BLaER1 treated with 17β-estradiol and CSF1 and Interleukin-3, amounts not matched to agents 10 nM and 100 nM (cell line): ENCODE results near the gene LMOD1.
"Not testable (repeated sequence)": the region's sequence is repeated elsewhere in the genome, so short reads cannot be mapped to it uniquely, and the experiment has no call there.

Experiments
- H3K27ac ChIP-seq, 11 experiments: shearing (Covaris generic); formaldehyde crosslinking; 2 replicates each; pipeline ENCODE4 v1.8.1; 2022
- H3K27me3 ChIP-seq, 11 experiments: shearing (Covaris generic); formaldehyde crosslinking; 2 replicates each; pipeline ENCODE4 v1.8.1; 2022
- H3K36me3 ChIP-seq, 11 experiments: shearing (Covaris generic); formaldehyde crosslinking; 2 replicates each; pipeline ENCODE4 v1.8.1; 2022
- H3K4me1 ChIP-seq, 10 experiments: shearing (Covaris generic); formaldehyde crosslinking; 2 replicates each; pipeline ENCODE4 v1.8.1; 2022
- H3K4me2 ChIP-seq, 11 experiments: shearing (Covaris generic); formaldehyde crosslinking; 2 replicates each; pipeline ENCODE4 v1.8.1; 2022
- H3K4me3 ChIP-seq, 10 experiments: shearing (Covaris generic); formaldehyde crosslinking; 2 replicates each; pipeline ENCODE4 v1.8.1; 2022
- H3K9ac ChIP-seq, 11 experiments: shearing (Covaris generic); formaldehyde crosslinking; 2 replicates each; pipeline ENCODE4 v1.8.1; 2022
- H3K9me3 ChIP-seq, 11 experiments: shearing (Covaris generic); formaldehyde crosslinking; replicated peaks in 1 of 11; 2 replicates each; pipeline ENCODE4 v1.8.1; 2022
- H4K20me1 ChIP-seq, 11 experiments: shearing (Covaris generic); formaldehyde crosslinking; 2 replicates each; pipeline ENCODE4 v1.8.1; 2022
- Cebpa-rat ChIP-seq, 11 experiments: shearing (Covaris generic); IDR thresholded peaks; 2 replicates each; pipeline ENCODE4 v1.8.1; 2022

LMOD1 gene

DNA sequence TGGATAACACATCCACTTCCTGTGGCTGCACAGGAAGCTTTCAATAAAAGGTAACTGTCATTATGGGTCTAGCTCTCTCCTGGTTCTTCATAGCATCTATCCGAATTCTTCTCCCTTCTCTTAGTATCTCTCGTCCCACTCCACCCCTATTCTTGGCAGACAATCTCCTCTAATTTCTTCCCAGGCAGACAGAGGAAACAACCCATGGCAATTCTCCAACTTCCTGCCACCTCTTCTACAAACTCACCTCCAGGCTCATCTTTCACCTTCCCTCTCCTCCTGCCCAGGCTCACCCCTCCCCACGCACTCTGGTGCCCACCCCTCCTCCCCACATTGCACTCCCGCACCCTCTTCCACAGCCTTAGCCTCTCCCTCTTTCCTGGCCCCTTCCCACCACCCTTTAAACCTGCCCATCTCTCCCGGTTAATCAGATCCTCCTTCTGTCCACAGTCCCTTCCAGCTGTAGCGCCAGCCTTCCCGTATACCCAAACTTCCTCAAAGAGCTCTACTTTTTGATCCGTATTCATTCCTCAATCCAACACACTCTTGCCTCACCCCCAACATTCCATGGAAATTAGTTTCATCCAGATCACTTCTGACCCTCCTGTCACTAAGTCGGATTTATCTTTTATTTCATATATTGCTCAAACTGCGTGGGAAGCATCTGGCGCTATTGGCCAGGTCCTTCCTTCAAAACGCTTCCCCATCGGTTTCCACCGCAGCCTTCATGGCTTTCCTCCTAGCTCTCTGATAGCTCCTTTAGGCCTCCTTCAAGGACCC, 31.7 kb downstream of the LMOD1 start:
- H3K9ac ChIP-seq = no peak overlapping the region
- no peak overlapping the region for H3K27ac ChIP-seq
- no peak overlapping the region for H3K4me2 ChIP-seq
- H3K4me3 ChIP-seq = no peak overlapping the region
- no peaks in the 10 kb centered on the region for H3K9me3 ChIP-seq
- no peaks in the 10 kb centered on the region for H3K36me3 ChIP-seq
- H3K4me1 ChIP-seq = peaks cover 0 to 11% (median 2%) of the 10 kb centered on the region in 10 experiments; a peak in 4 of 20 replicates
- H3K27me3 ChIP-seq = no peaks in the 10 kb centered on the region
- no peak for TF ChIP-seq Cebpa-rat (IDR thresholded peaks at IDR 0.05)
- H4K20me1 ChIP-seq = no peaks in the 10 kb centered on the region

GRCh38 chr1:201912832-201913231, 33.5 kb downstream of the LMOD1 start:
- Histone ChIP-seq H4K20me1 (no peaks in the 10 kb centered on the region), H3K27ac (no peak overlapping the region), H3K4me2 (no peak overlapping the region)

DNA sequence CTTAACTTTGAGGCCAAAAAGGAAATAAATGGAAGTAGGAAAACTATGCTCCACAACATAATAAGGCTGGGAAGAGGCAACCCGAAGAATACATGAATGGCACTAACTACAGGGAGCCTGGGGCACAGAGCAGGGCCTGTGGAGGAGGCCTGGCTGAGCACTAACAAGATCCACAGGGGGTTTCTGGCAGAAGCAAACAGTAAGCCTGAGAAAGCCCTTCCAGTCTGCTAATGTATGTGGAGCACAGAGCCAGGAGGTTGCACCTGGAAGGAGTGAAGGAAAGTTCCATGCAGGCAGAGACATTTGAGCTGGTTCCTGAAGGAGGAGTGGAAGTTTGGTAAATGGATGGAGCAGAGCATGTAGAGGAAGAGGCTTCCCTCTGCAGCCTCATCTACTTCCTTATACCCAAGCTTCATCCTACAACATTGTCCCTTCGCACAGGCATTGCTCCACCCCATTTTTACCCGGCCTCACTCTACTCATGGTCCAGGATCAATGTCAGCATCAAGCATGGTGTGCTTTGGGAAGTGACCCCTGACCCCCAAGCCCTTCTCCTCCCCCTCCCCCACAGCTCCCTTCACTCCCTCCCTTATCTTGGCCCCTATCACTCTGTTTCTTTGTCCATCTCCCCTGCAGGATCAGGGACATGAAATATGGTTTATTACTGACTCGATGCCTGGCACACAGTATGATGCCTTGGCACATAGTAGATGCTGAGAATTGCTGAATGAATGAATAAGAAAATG, 34.3 kb downstream of the LMOD1 start:
- Histone ChIP-seq H3K4me2 (no peak overlapping the region), H3K27me3 (no peaks in the 10 kb centered on the region), H3K27ac (no peak overlapping the region), H3K9me3 (no peaks in the 10 kb centered on the region), H3K36me3 (no peaks in the 10 kb centered on the region), H3K4me3 (no peak overlapping the region), H3K9ac (no peak overlapping the region), H4K20me1 (no peaks in the 10 kb centered on the region), H3K4me1 (peaks cover 0 to 3% (median 0%) of the 10 kb centered on the region in 10 experiments; a peak in 1 of 20 replicates)
- no peak for TF ChIP-seq Cebpa-rat (IDR thresholded peaks at IDR 0.05)

More at GRCh38 chr1:201912832-201913231, 33.5 kb downstream of the LMOD1 start:
- Histone ChIP-seq H3K4me1 (peaks cover 0 to 3% (median 0%) of the 10 kb centered on the region in 10 experiments; a peak in 1 of 20 replicates), H3K27me3 (no peaks in the 10 kb centered on the region), H3K9ac (no peak overlapping the region), H3K9me3 (no peaks in the 10 kb centered on the region), H3K4me3 (no peak overlapping the region), H3K36me3 (no peaks in the 10 kb centered on the region)
- TF ChIP-seq Cebpa-rat (IDR thresholded peaks at IDR 0.05) = no peak

- H3K4me3 ChIP-seq = no peak overlapping the region
- H3K27ac ChIP-seq = no peak overlapping the region
- no peaks in the 10 kb centered on the region; a peak in 1 of 22 replicates for H4K20me1 ChIP-seq
- TF ChIP-seq Cebpa-rat (IDR thresholded peaks at IDR 0.05) = no peak
- no peaks in the 10 kb centered on the region for H3K27me3 ChIP-seq
- H3K4me2 ChIP-seq = no peak overlapping the region
- no peaks in the 10 kb centered on the region for H3K9me3 ChIP-seq
- H3K36me3 ChIP-seq = no peaks in the 10 kb centered on the region
- H3K9ac ChIP-seq = no peak overlapping the region
- peaks cover 0 to 17% (median 13%) of the 10 kb centered on the region in 10 experiments; a peak in 13 of 20 replicates for H3K4me1 ChIP-seq
Measured at GRCh38 chr1:201907621-201908020, 38.7 kb downstream of the LMOD1 start.

DNA sequence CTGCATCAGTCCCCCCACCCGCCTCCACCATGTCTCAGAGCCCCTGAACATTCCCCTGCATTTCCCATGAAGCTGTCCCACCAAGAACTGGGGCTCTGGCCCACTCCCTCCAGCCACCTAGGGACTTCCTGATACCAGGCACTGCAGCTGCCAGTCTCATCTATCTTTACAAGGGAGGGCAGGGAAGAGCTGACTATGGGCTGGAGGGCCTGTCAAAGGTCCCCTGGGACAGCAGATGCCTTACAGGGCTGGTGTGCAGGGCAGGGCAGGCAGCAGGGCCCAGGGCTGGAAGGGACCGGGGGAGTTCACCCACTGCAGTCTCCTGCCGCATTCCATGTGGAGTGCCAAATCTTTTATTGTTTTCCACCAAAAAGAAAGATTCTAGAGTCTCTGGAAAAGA, 40.0 kb downstream of the LMOD1 start:
- H3K4me1 ChIP-seq = peaks cover 0 to 17% (median 13%) of the 10 kb centered on the region in 10 experiments; a peak in 13 of 20 replicates
- H3K27ac ChIP-seq = no peak overlapping the region
- H3K4me2 ChIP-seq = peak overlapping the region in 8 of 11 experiments; percentile 13 to 53 (median 38); a peak in 13 of 22 replicates
- no peak overlapping the region for H3K4me3 ChIP-seq
- H3K27me3 ChIP-seq = no peaks in the 10 kb centered on the region
- H3K9ac ChIP-seq = 0 out of 22 replicates have a peak overlapping the region, but pooled peaks of 1 of the 11 experiments have one; percentile 19
- no peaks in the 10 kb centered on the region; a peak in 1 of 22 replicates for H4K20me1 ChIP-seq
- TF ChIP-seq Cebpa-rat (IDR thresholded peaks at IDR 0.05) = no peak
- H3K36me3 ChIP-seq = no peaks in the 10 kb centered on the region
- no peaks in the 10 kb centered on the region for H3K9me3 ChIP-seq

GRCh38 chr1:201905234-201905890, 41.0 kb downstream of the LMOD1 start:
- TF ChIP-seq Cebpa-rat (IDR thresholded peaks at IDR 0.05) = no peak

DNA sequence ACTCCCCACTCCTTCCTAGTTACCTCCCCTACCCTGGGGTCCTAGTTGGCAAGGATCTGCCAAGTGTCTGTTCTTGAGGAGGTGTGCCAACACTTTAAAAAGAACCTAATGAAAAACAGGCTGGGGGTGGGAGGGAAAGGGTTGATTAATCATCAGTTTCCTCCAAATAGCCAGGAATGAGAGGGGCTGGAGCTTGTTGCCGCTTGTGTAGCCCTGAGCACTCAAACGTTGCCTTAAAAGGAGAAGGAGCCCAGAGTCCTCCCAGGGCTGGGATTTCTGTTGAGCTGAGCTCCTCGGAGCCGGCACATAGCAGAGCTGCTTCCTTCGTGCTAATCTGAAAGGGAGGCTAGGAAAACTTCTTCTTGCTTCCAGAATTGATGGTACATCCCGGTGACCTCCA, 41.8 kb downstream of the LMOD1 start:
- H3K9me3 ChIP-seq = no peaks in the 10 kb centered on the region
- no peaks in the 10 kb centered on the region; a peak in 1 of 22 replicates for H4K20me1 ChIP-seq
- no peak overlapping the region for H3K9ac ChIP-seq
- no peak for TF ChIP-seq Cebpa-rat (IDR thresholded peaks at IDR 0.05)
- no peaks in the 10 kb centered on the region for H3K27me3 ChIP-seq
- H3K4me1 ChIP-seq = peaks cover 0 to 17% (median 13%) of the 10 kb centered on the region in 10 experiments; a peak in 13 of 20 replicates
- no peak overlapping the region for H3K4me2 ChIP-seq
- H3K27ac ChIP-seq = no peak overlapping the region
- no peak overlapping the region for H3K4me3 ChIP-seq
- no peaks in the 10 kb centered on the region for H3K36me3 ChIP-seq

More at GRCh38 chr1:201905234-201905890, 41.0 kb downstream of the LMOD1 start:
- Histone ChIP-seq H3K9me3 (no peaks in the 10 kb centered on the region), H3K9ac (no peak overlapping the region), H3K4me3 (no peak overlapping the region), H3K4me2 (peak overlapping the region in 6 of 11 experiments; percentile 13 to 53 (median 43); a peak in 11 of 22 replicates), H3K27me3 (no peaks in the 10 kb centered on the region), H3K27ac (no peak overlapping the region), H3K36me3 (no peaks in the 10 kb centered on the region), H4K20me1 (no peaks in the 10 kb centered on the region; a peak in 1 of 22 replicates), H3K4me1 (peaks cover 0 to 17% (median 13%) of the 10 kb centered on the region in 10 experiments; a peak in 13 of 20 replicates)

DNA sequence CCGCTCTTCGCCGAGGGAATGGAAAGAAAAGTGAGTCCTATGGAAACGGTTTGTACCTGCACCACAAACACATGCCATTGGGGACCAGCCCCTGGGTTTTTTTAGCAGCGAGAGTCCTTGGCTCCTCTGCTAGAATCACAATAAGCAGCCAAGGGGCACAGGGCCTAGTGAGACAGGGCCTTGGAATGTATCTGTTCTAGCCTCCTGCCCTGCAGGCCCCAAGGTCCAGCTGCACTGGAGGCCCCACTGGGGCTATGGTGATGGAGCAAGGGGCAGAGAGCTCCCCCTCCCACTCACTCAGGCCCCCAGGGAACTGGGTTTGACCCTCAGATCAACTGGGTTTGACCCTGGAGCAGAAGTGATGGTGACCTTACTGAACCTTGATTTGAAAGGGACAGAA, 43.2 kb downstream of the LMOD1 start:
- H3K27ac ChIP-seq = no peak overlapping the region
- H4K20me1 ChIP-seq = no peaks in the 10 kb centered on the region; a peak in 1 of 22 replicates
- H3K9ac ChIP-seq = no peak overlapping the region
- H3K4me3 ChIP-seq = no peak overlapping the region
- no peaks in the 10 kb centered on the region for H3K9me3 ChIP-seq
- H3K4me1 ChIP-seq = peaks cover 0 to 17% (median 13%) of the 10 kb centered on the region in 10 experiments; a peak in 13 of 20 replicates
- H3K36me3 ChIP-seq = no peaks in the 10 kb centered on the region
- H3K4me2 ChIP-seq = no peak overlapping the region
- H3K27me3 ChIP-seq = no peaks in the 10 kb centered on the region
- no peak for TF ChIP-seq Cebpa-rat (IDR thresholded peaks at IDR 0.05)

DNA sequence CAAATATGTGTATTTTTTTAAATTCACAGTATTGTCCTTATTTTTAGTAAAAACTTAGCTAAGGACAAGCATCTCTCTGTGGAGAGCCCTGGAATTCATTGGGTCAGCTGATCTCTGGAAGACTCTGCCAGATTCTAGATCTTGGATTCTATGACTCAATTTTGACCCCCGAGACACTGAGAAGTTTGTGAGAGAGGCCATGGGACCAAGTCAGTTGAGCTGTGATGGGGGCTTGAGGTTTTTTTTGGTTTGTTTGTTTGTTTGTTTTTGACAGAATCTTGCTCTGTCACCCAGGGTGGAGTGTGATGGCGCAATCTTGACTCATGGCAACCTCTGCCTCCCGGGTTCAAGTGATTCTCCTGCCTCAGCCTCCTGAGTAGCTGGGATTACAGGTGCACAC, 44.1 kb downstream of the LMOD1 start:
- no peak for TF ChIP-seq Cebpa-rat (IDR thresholded peaks at IDR 0.05)
- no peaks in the 10 kb centered on the region for H3K27me3 ChIP-seq
- no peaks in the 10 kb centered on the region for H3K9me3 ChIP-seq
- H3K27ac ChIP-seq = no peak overlapping the region
- H3K36me3 ChIP-seq = no peaks in the 10 kb centered on the region
- no peak overlapping the region for H3K9ac ChIP-seq
- H4K20me1 ChIP-seq = no peaks in the 10 kb centered on the region; a peak in 1 of 22 replicates
- no peak overlapping the region for H3K4me2 ChIP-seq
- no peak overlapping the region for H3K4me3 ChIP-seq
- peaks cover 0 to 17% (median 13%) of the 10 kb centered on the region in 10 experiments; a peak in 13 of 20 replicates for H3K4me1 ChIP-seq

GRCh38 chr1:201901036-201901435, 45.3 kb downstream of the LMOD1 start:
- not testable (repeated sequence) for H3K9ac ChIP-seq, H4K20me1 ChIP-seq, H3K4me3 ChIP-seq, H3K27ac ChIP-seq, H3K36me3 ChIP-seq, H3K9me3 ChIP-seq, H3K27me3 ChIP-seq, H3K4me2 ChIP-seq
- peaks cover 0 to 13% (median 8%) of the 10 kb centered on the region in 10 experiments; a peak in 15 of 20 replicates for H3K4me1 ChIP-seq
